NCI-H2107 (cell line): Measurements from ENCODE around the gene PIWIL4.

Experiments used
- DNase-seq: peaks from one replicate; lab custom pipeline; 2025; lab: John Stamatoyannopoulos, UW

Gene PIWIL4

DNA sequence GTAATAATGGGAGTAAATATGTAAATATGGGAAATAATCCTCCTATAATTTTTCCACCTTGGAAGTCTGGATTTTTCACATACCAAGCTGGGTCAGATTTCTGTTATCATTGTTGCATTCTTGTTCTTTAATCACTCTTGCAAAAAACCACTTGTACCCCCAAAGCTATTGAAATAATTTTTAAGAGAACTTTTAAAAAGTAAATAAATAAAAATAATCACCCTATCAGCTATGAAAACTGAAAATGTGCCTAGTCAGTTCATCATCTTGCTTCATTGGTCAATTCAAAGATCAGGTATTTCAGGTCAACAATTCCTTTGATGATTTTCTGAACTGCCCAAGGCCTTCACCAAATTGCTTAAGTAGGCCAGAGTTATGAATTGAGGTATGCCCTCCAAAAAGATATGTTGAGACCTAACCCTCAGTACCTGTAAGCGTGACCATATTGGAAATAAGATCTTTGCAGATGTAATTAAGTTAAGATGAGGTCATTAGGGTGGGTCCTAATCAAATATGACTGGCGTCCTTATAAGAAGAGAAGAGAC is 95.8 kb downstream of the PIWIL4 start:
- DNase-seq = no peak

DNA sequence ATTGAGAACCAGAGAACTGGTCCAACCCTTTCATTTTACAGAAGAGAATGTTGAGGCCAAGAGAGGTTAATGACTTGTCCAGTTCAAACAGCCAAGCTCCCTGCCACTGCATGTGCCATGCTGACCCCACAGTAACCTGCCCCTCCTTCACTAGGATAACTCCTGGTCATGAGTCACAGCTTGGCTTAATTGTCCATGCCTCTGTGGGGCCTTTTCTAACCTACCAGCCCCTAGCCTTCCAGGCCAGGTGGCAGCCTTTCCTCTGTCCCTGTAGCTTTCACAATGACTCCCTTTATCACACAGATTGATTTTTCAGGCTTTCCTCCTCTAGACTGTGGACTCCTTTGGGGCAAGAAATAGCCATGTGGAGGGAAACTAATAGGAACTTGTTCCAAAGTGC is 97.2 kb downstream of the PIWIL4 start:
- no peak for DNase-seq

DNA sequence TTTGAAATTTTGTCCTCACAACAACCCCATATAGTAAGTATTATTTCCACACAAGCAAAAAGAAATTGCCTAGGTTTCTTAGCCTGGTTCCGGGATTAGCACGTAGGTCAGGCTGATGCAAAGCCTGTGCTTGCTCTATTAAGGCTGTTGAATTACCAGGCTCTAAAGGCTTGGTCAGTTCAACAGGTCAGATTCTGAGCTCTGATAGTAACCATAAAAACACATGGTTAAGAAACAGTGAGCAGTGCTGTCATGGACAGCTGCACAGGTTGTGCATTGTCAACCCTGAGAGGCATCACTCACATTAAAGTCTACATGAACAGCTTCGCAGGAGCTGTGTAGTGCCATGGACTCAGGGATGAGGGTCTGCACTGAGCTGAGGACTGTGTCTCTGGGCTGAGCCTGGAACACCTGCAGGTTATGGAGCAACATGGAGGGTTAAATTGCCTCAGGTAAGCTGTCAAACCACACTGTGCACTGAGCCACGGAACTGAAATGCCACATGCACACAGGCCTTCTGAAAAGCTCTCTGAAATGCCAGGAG is 98.0 kb downstream of the PIWIL4 start:
- no peak for DNase-seq

DNA sequence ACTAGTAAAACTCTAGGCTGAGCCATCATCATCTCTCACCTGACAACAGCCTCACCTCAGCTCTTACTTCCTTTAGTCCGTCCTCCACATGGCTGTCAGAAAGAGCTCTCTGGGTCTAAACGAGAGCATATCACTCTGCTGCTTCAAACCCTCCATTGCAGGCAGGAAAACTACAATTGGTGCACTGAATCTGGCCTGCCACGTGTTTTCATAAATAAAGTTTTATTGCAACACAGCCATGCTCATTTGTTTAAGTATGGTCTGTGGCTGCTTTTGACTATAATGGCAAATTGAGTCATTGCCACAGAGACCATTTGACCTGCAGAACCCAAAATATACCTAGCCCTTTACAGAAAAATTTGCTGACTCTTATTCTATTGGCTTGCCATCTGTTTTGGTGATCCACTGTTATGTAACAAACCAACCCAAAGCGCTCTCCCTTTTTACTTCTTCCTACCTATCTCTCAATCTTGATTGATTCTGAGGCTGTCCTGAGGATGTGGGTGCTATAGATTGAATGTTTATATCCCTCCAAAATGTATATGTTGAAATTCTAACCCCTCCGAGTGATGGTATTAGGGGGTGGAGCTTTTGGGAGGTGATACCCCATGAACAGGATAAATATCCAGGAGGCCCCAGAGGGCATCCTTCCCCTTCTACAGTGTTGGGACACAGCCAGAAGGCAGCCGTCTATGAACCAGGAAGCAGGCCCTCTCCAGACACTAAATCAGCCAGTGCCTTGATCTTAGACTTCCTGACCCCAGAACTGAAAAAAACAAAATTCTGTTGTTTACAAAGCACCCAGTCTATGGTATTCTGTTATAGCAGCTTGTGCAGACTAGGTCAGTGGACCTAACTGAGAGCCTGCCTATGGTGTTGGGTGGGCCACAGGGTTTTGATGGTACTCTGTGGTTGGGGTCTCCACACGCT is 99.9 kb downstream of the PIWIL4 start:
- DNase-seq = no peak

DNA sequence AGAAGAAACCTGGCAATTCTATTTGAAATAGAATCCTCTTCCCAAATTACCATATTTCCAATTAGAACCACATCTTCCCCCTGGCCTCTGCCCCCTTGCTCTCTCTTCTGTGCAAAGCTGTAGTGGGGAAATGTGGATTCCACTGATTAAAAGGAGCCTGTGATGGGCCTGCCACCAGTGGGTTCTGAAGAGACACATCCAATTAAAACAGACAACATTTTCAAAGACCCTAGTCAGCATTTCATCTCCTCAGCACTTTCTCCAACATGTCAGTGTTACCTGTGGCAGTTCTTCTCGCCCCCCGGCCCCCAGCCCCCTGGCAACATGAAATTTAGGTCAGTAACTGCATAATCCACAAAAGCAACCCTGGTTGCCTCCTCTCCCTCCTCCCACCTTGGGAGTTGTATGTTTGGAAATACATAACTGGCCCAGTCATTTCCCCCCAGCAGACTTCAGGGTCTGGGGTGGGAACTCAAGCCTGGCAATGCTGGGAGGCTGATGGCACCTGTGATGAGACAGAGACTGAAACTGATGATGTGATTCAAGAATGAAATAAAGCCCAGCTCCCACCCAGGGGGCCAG is 101.1 kb downstream of the PIWIL4 start:
- no peak for DNase-seq

DNA sequence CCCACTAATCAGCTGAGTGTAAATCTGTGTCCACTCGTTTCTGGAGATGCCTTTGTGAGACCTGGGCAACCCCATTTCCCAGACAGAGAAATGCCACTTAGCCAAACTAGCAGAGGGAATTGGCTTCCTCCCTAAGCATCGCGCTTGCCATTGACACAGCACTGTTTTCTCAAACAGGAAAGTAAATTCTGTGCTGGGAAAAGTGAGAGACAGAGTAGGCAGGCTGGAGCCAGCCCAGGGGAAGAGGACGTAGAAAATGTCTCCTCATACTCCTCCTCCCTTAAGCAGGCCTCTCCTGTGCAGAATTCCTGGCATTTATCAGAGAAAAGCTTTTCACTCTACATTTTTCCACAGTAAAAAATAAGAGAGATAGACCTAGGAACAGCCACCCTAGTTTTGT is 101.9 kb downstream of the PIWIL4 start:
- no peak for DNase-seq
